CD4-positive, alpha-beta memory T cell (primary cell): Measurements from ENCODE around the gene GDAP1L1. TPM values are rescaled to one million over a fixed set of nuclear protein-coding genes. Genes with fewer than 3 reads are reported as not detected.

Source experiments
- CTCF ChIA-PET: fragments of 350-600 bp; sonication (Branson Sonifier 250); formaldehyde crosslinking; loops from one replicate; lab custom pipeline; 2021; ENCODE audit warnings: inconsistent platforms; ENCODE audit not compliant: partially characterized antibody; lab: Charles Lee
- POLR2A ChIA-PET: fragments of 350-600 bp; sonication (Branson Sonifier 250); formaldehyde crosslinking; loops from one replicate; lab custom pipeline; 2021; ENCODE audit not compliant: partially characterized antibody; lab: Charles Lee
- DNase-seq, 5 donors: peaks; one replicate each; pipeline versions ENCODE4 v3.0.0 to v3.0.0-alpha.2; 2020 to 2022; ENCODE audit warnings: mixed read lengths in 1 of 5
- H3K27ac ChIP-seq: one replicate; pipeline ENCODE4 v1.7.0; 2013; ENCODE audit warnings: low read depth, low read length
- H3K27me3 ChIP-seq: 2 replicates; pipeline ENCODE4 v1.7.0; 2013; ENCODE audit warnings: mild to moderate bottlenecking, low read length, moderate library complexity; ENCODE audit not compliant: insufficient read depth
- H3K36me3 ChIP-seq: 2 replicates; pipeline ENCODE4 v1.7.0; 2013; ENCODE audit warnings: mild to moderate bottlenecking, low read length, moderate library complexity; ENCODE audit not compliant: insufficient read depth
- H3K4me1 ChIP-seq: 2 replicates; pipeline ENCODE4 v1.7.0; 2013; ENCODE audit warnings: mild to moderate bottlenecking, low read length, moderate library complexity; ENCODE audit not compliant: insufficient read depth
- H3K4me3 ChIP-seq, 2 donors: one replicate each; pipeline ENCODE4 v1.7.0; 2013; ENCODE audit warnings: low read length in 2 of 2, mild to moderate bottlenecking in 1 of 2
- H3K9me3 ChIP-seq, 2 donors: one replicate each; pipeline ENCODE4 v1.7.0; 2013; ENCODE audit warnings: low read length in 2 of 2, control low read depth in 1 of 2; ENCODE audit not compliant: control insufficient read depth in 1 of 2
- H3K27ac Mint-ChIP-seq, 7 donors: one replicate each; pipeline ENCODE4 v1.8.0; 2020 to 2021; ENCODE audit warnings: mixed read lengths in 7 of 7, mild to moderate bottlenecking in 6 of 7, inconsistent platforms in 3 of 7, moderate library complexity in 3 of 7
- H3K27me3 Mint-ChIP-seq, 2 donors: one replicate each; pipeline ENCODE4 v1.8.0; 2020 to 2021; ENCODE audit warnings: mixed read lengths in 2 of 2
- H3K36me3 Mint-ChIP-seq, 2 donors: one replicate each; pipeline ENCODE4 v1.8.0; 2020 to 2021; ENCODE audit warnings: mixed read lengths in 2 of 2, inconsistent platforms in 1 of 2, mild to moderate bottlenecking in 1 of 2
- H3K4me1 Mint-ChIP-seq, 4 donors: one replicate each; pipeline ENCODE4 v1.8.0; 2020 to 2021; ENCODE audit warnings: mixed read lengths in 4 of 4, mild to moderate bottlenecking in 1 of 4
- H3K4me3 Mint-ChIP-seq, 8 donors: one replicate each; pipeline ENCODE4 v1.8.0; 2020 to 2021; ENCODE audit warnings: mixed read lengths in 8 of 8, mild to moderate bottlenecking in 7 of 8, moderate library complexity in 6 of 8, inconsistent platforms in 3 of 8
- H3K9me3 Mint-ChIP-seq, 8 donors: one replicate each; pipeline ENCODE4 v1.8.0; 2020 to 2021; ENCODE audit warnings: mixed read lengths in 8 of 8, mild to moderate bottlenecking in 5 of 8, inconsistent platforms in 3 of 8, moderate library complexity in 1 of 8
- intact Hi-C: fragments of 100-400 bp; cut with micrococcal nuclease; formaldehyde crosslinking; loops from one replicate; pipeline ENCODE4 v1.15.1; 2023
- polyA plus RNA-seq, 2 donors: library from polyadenylated mRNA; unstranded; fragments of 300-500 nt; fragmentation: Illumina TruSeq; gene quantifications; one replicate each; pipeline ENCODE4 v1.2.3, GENCODE V29; 2021
- total RNA-seq, 2 experiments: library from RNA; stranded (reverse); gene quantifications; one replicate each; pipeline ENCODE4 v1.2.3, GENCODE V29; 2021

The GDAP1L1 gene
- total and polyA plus RNA-seq, 4 experiments from 2014 or later, result 0.11 TPM; not detected in 3

DNA sequence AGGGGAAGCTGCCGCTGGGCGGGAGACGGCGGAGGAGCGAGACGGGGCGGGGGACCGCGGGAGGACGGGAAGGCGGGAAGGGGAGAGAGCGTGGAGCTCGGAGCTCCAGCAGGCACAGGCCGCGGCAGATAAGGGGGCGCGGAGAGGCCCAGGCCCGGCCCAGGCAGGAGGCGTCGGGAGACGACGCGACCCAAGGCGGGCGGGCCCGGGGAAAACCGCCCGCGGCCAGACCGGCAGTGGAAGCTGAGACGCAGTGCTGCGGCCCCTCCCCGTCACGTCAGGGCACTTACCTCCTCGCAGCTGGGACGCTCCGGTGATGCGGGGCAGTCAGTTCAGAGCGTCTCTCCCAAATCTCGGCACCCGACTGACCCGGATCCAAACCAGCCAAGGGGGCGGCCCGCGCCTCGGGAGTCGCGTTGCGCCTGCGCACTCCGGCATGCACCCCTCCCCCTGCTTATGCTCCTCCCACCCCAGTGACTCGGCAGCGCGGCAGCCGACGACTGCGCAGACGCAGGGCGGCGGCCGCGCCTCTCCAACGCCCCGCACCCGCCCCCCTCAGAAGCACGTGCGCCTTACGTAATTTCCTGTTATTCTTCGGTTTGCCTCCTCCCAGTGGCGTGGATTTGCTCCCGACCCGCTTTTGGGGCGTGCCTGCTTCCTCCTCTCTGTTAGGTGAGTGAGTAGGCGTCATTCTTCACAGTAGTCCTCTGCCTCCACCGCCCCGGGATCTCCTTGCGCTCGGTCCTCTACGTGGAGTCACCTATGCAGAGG is 36.5 kb upstream of the GDAP1L1 start, which contains the start of gene OSER1:
OSER1 (minus strand) TSS at position 366 of the 771 bp plus-strand sequence. CDS start 3,814 bp downstream, outside the sequence.
- ChIA-PET POLR2A (interaction anchor here (0.6 to 2.0 kb wide), 10 partner anchors 8 to 739 kb away, joined by 3 to 11 read pairs (median 4); partner anchors contain the start of genes FITM2 and TTPAL), CTCF (interaction anchor here (14.4 kb wide), 1 partner anchor 101 kb away, joined by 669 read pairs; the partner anchor contains the start of gene FITM2)
- intact Hi-C loops, result loop anchor here (1.0 to 10.0 kb wide), 8 partner anchors 8 to 1764 kb away; partner anchors contain the start of genes SRSF6, STK4, TOMM34 and TTPAL
- peak; percentile 99 for DNase-seq
- H3K4me1 ChIP-seq, result peaks cover 53% of the 10 kb centered on the region
- H3K27ac ChIP-seq, result peak within 1 kb of the TSS; percentile 98
- H3K36me3 ChIP-seq, result peaks cover 8% of the 10 kb centered on the region
- H3K4me3 Mint-ChIP-seq, result peak within 1 kb of the TSS; percentile 85 to 99 (median 94)
- H3K4me3 ChIP-seq, result peak within 1 kb of the TSS; percentile 77 to 78
- H3K9me3 Mint-ChIP-seq, result no peaks in the 10 kb centered on the region
- H3K36me3 Mint-ChIP-seq, result peaks cover 12 to 50% of the 10 kb centered on the region in 2 donors
- peaks cover 42 to 79% (median 56%) of the 10 kb centered on the region in 4 donors for H3K4me1 Mint-ChIP-seq
- H3K27me3 ChIP-seq, result no peaks in the 10 kb centered on the region
- no peaks in the 10 kb centered on the region for H3K9me3 ChIP-seq
- no peaks in the 10 kb centered on the region for H3K27me3 Mint-ChIP-seq
- peak within 1 kb of the TSS; percentile 90 to 100 (median 98) for H3K27ac Mint-ChIP-seq

- no peak for DNase-seq
- H3K27me3 Mint-ChIP-seq, result no peaks in the 10 kb centered on the region
- peaks cover 7 to 44% of the 10 kb centered on the region in 2 donors for H3K36me3 Mint-ChIP-seq
- Histone ChIP-seq H3K27ac (peak overlapping the region; percentile 86), H3K36me3 (peaks cover under 1% of the 10 kb centered on the region), H3K4me1 (peaks cover 53% of the 10 kb centered on the region), H3K27me3 (no peaks in the 10 kb centered on the region), H3K4me3 (peak overlapping the region; percentile 66 to 77), H3K9me3 (no peaks in the 10 kb centered on the region)
- peaks cover 44 to 74% (median 59%) of the 10 kb centered on the region in 4 donors for H3K4me1 Mint-ChIP-seq
- intact Hi-C loops, result loop anchor here (1.0 to 10.0 kb wide), 7 partner anchors 266 to 1763 kb away; partner anchors contain the start of genes SRSF6, STK4, TOMM34 and TTPAL
- ChIA-PET POLR2A (interaction anchor here (1.1 to 9.7 kb wide), 3 partner anchors 101 to 310 kb away, joined by 3 to 173 read pairs (median 11); partner anchors contain the start of genes FITM2 and TTPAL), CTCF (interaction anchor here (1.8 to 14.4 kb wide), 2 partner anchors 101 to 399 kb away, joined by 8 to 669 read pairs; partner anchors contain the start of gene FITM2)
- H3K27ac Mint-ChIP-seq, result peak overlapping the region; percentile 90 to 100 (median 98)
- peak overlapping the region; percentile 85 to 99 (median 94) for H3K4me3 Mint-ChIP-seq
- no peaks in the 10 kb centered on the region for H3K9me3 Mint-ChIP-seq
Observed at GRCh38 chr20:44211177-44212039, 35.7 kb upstream of the GDAP1L1 start.

- Mint-ChIP-seq H3K27me3 (no peaks in the 10 kb centered on the region), H3K27ac (peak overlapping the region in 6 of 7 donors; percentile 70 to 100 (median 93)), H3K36me3 (peaks cover 8 to 34% of the 10 kb centered on the region in 2 donors), H3K4me3 (peak overlapping the region in 1 of 8 donors; percentile 85), H3K9me3 (no peaks in the 10 kb centered on the region), H3K4me1 (peaks cover 44 to 70% (median 58%) of the 10 kb centered on the region in 4 donors)
- CTCF ChIA-PET, result interaction anchor here (1.8 to 14.4 kb wide), 4 partner anchors 99 to 471 kb away, joined by 8 to 669 read pairs (median 73); partner anchors contain the start of gene FITM2
- no peak for DNase-seq
- POLR2A ChIA-PET, result interaction anchor here (1.1 to 9.7 kb wide), 2 partner anchors 99 to 471 kb away, joined by 3 to 173 read pairs; partner anchors contain the start of gene FITM2
- Histone ChIP-seq H3K36me3 (no peaks in the 10 kb centered on the region), H3K4me3 (no peak overlapping the region), H3K9me3 (no peaks in the 10 kb centered on the region), H3K27ac (no peak overlapping the region), H3K27me3 (no peaks in the 10 kb centered on the region), H3K4me1 (peaks cover 56% of the 10 kb centered on the region)
- intact Hi-C loops, result loop anchor here (5.0 to 10.0 kb wide), 4 partner anchors 265 to 1762 kb away; partner anchors contain the start of genes STK4, TOMM34, TTPAL and ZNF335
Observed at GRCh38 chr20:44212792-44213191, 34.3 kb upstream of the GDAP1L1 start.

DNA sequence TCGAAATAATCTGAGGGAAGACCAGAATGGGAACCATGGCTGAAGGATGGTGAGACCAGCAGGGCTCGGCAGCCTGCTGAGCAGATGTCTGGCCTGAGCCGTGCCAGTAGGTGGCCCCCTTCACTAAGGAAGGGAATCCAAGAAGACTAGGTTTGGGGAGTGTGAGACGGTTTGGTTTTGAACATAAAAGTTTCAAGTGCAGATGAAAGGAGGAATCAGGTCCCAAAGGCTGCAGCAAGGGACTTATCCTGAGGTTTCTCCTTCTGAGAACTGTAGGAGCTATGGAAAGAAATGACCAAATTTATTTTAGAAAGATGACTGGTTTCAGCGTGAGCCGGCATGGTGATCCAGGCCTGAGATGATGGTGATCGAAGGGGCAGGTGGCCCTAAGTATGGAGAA is 32.0 kb upstream of the GDAP1L1 start:
- peak overlapping the region in 5 of 8 donors; percentile 5 to 78 (median 11) for H3K4me3 Mint-ChIP-seq
- H3K27ac ChIP-seq, result no peak overlapping the region
- POLR2A ChIA-PET, result interaction anchor here (9.7 kb wide), 1 partner anchor 97 kb away, joined by 173 read pairs; the partner anchor contains the start of gene FITM2

DNA sequence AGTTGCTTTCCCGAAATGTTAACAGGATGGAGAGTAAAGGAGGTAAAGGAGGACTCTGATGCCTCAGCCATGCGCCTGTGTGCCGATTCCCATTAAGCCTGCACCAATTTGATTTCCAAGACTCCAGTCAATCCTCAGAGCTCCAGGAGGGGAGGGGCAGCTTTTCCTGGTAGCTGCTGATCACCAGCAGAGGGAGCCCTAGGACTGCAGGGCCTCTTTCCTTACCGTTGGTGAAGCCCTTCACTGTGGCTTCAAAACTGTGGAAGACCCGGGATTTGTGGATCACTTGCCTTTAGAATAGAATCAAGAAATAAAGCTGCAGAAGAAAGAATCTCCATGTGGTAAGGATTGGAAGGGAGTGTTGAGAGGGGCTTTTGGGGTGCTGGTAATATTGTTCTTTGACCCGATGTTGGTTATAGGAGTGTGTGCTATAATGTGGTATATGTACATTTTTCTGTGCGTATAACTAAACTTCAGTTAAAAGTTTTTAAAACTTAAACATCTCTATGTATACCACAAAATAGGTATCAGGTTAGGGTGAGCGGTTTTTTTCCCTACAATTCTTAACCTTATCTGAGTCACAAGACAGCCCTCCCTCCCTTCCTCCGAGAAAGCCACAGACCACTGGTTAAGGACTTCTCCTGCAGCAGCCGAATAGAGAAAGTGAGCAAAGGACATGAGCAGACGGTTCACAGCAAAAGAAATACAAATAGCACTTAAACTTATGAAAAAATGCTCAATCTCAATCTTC is 29.6 kb upstream of the GDAP1L1 start:
- Histone ChIP-seq H3K9me3 (no peaks in the 10 kb centered on the region), H3K27ac (peak overlapping the region; percentile 57), H3K27me3 (no peaks in the 10 kb centered on the region), H3K4me1 (peaks cover 52% of the 10 kb centered on the region), H3K36me3 (no peaks in the 10 kb centered on the region), H3K4me3 (peak overlapping the region; percentile 46 to 54)
- H3K4me1 Mint-ChIP-seq, result peaks cover 41 to 68% (median 51%) of the 10 kb centered on the region in 4 donors
- H3K36me3 Mint-ChIP-seq, result peaks cover 6 to 8% of the 10 kb centered on the region in 2 donors
- peak; percentile 69 to 85 (median 74) for DNase-seq
- H3K9me3 Mint-ChIP-seq, result no peaks in the 10 kb centered on the region
- H3K27me3 Mint-ChIP-seq, result no peaks in the 10 kb centered on the region
- ChIA-PET POLR2A (interaction anchor here (1.0 to 9.7 kb wide), 8 partner anchors 9 to 304 kb away, joined by 3 to 173 read pairs (median 4); partner anchors contain the start of genes FITM2, SERINC3 and TTPAL), CTCF (interaction anchor here (0.7 to 14.4 kb wide), 45 partner anchors 9 to 466 kb away, joined by 3 to 669 read pairs (median 5); partner anchors contain the start of genes FITM2 and TTPAL)
- intact Hi-C loops, result loop anchor here (1.0 to 10.0 kb wide), 9 partner anchors 7 to 1757 kb away; partner anchors contain the start of genes FITM2, OSER1, SERINC3 and STK4
- H3K4me3 Mint-ChIP-seq, result peak overlapping the region; percentile 78 to 92 (median 90)
- H3K27ac Mint-ChIP-seq, result peak overlapping the region; percentile 78 to 95 (median 93)

More for the DNA sequence above, 32.0 kb upstream of the GDAP1L1 start:
- Histone ChIP-seq H3K27me3 (no peaks in the 10 kb centered on the region), H3K4me1 (peaks cover 60% of the 10 kb centered on the region), H3K9me3 (no peaks in the 10 kb centered on the region), H3K4me3 (no peak overlapping the region), H3K36me3 (no peaks in the 10 kb centered on the region)
- Mint-ChIP-seq H3K4me1 (peaks cover 47 to 71% (median 59%) of the 10 kb centered on the region in 4 donors), H3K36me3 (peaks cover 8 to 18% of the 10 kb centered on the region in 2 donors), H3K9me3 (no peaks in the 10 kb centered on the region), H3K27me3 (no peaks in the 10 kb centered on the region), H3K27ac (peak overlapping the region; percentile 69 to 95 (median 86))
- intact Hi-C loops, result loop anchor here (1.0 to 10.0 kb wide), 6 partner anchors 307 to 1760 kb away; partner anchors contain the start of genes SERINC3, STK4, TOMM34 and ZNF335
- CTCF ChIA-PET, result interaction anchor here (0.8 to 14.4 kb wide), 21 partner anchors 9 to 469 kb away, joined by 3 to 669 read pairs (median 13); partner anchors contain the start of genes FITM2 and GDAP1L1
- peak; percentile 72 to 79 (median 75) for DNase-seq
